ENCODE measurements around the gene WHRN.

Gene WHRN

GRCh38 chr9:114492991-114493390 is 12.3 kb downstream of the WHRN start:
- ChIA-PET POLR2A (no interaction called here), CTCF (interaction anchor here (1.7 to 3.9 kb wide), 2 partner anchors 161 to 522 kb away, joined by 6 to 20 read pairs; no protein-coding TSS in a partner anchor)
- no peak for DNase-seq (ENCODE audit: low read depth, low spot score)
- TF ChIP-seq CTCF (IDR thresholded peaks at IDR 0.05; ENCODE audit: insufficient read depth, low read length, missing control alignments): no peak
- H3K4me3 ChIP-seq (ENCODE audit: low read depth, low read length): no peak overlapping the region

- TF ChIP-seq CTCF (IDR thresholded peaks at IDR 0.05; ENCODE audit: insufficient read depth, low read length, missing control alignments): no peak
- ChIA-PET POLR2A (interaction anchor here (0.6 kb wide), 1 partner anchor 95 kb away, joined by 3 read pairs; no protein-coding TSS in a partner anchor), CTCF (interaction anchor here (1.0 to 3.9 kb wide), 6 partner anchors 13 to 523 kb away, joined by 3 to 20 read pairs (median 5); no protein-coding TSS in a partner anchor)
- no peak for DNase-seq (ENCODE audit: low read depth, low spot score)
- H3K4me3 ChIP-seq (ENCODE audit: low read depth, low read length): no peak overlapping the region
These were observed 13.8 kb downstream of the WHRN start for GRCh38 chr9:114491430-114492003.

- no peak for TF ChIP-seq CTCF (IDR thresholded peaks at IDR 0.05; ENCODE audit: insufficient read depth, low read length, missing control alignments)
- DNase-seq (ENCODE audit: low read depth, low spot score): no peak
- ChIA-PET CTCF (interaction anchor here (1.5 to 3.4 kb wide), 4 partner anchors 13 to 164 kb away, joined by 4 to 122 read pairs (median 50); partner anchors contain the start of gene WHRN), POLR2A (no interaction called here)
- no peak overlapping the region for H3K4me3 ChIP-seq (ENCODE audit: low read depth, low read length)
These were observed 15.3 kb downstream of the WHRN start for GRCh38 chr9:114489928-114490327.

GRCh38 chr9:114488398-114489129 is 16.7 kb downstream of the WHRN start:
- CTCF ChIA-PET: interaction anchor here (0.7 to 4.1 kb wide), 39 partner anchors 8 to 527 kb away, joined by 3 to 122 read pairs (median 6); partner anchors contain the start of genes ATP6V1G1, TEX53 and WHRN
- no peak for DNase-seq (ENCODE audit: low read depth, low spot score)
- H3K4me3 ChIP-seq (ENCODE audit: low read depth, low read length): no peak overlapping the region
- POLR2A ChIA-PET: no interaction called here
- no peak for TF ChIP-seq CTCF (IDR thresholded peaks at IDR 0.05; ENCODE audit: insufficient read depth, low read length, missing control alignments)

- peak; percentile 87 for TF ChIP-seq CTCF (IDR thresholded peaks at IDR 0.05; ENCODE audit: insufficient read depth, low read length, missing control alignments)
- CTCF ChIA-PET: interaction anchor here (0.7 to 4.1 kb wide), 45 partner anchors 9 to 528 kb away, joined by 3 to 122 read pairs (median 5); partner anchors contain the start of genes ATP6V1G1, TEX53 and WHRN
- no peak overlapping the region for H3K4me3 ChIP-seq (ENCODE audit: low read depth, low read length)
- peak; percentile 5 for DNase-seq (ENCODE audit: low read depth, low spot score)
- POLR2A ChIA-PET: no interaction called here
These were observed 17.5 kb downstream of the WHRN start for GRCh38 chr9:114487607-114488300.

Data from AG04449 (cell line).